Keratinocyte (primary cell): ENCODE results near the gene ADAT3. TPM values are rescaled to one million over a fixed set of nuclear protein-coding genes. Genes with fewer than 3 reads are reported as not detected.

ENCODE experiments used
- DNase-seq: peaks from one replicate; pipeline ENCODE4 v3.0.0-alpha.2; 2011; ENCODE audit warnings: low read depth, missing footprints, low spot score
- FAIRE-seq: peaks from 2 replicates; lab custom pipeline; 2011; peaks lifted over from hg19 to GRCh38; lab: Jason Lieb, UNC
- H2AFZ ChIP-seq: 2 replicates; pipeline ENCODE4 v1.6.0; 2012; ENCODE audit warnings: low read length, control low read depth, inconsistent platforms; ENCODE audit not compliant: control insufficient read depth
- H3K27ac ChIP-seq: 2 replicates; pipeline ENCODE4 v1.5.1; 2011; ENCODE audit warnings: low read length; ENCODE audit not compliant: control insufficient read depth, insufficient read depth
- H3K27me3 ChIP-seq: 3 replicates; pipeline ENCODE4 v1.6.0; 2011; ENCODE audit warnings: low read length; ENCODE audit not compliant: control insufficient read depth, insufficient read depth; ENCODE audit errors: extremely low read depth
- H3K36me3 ChIP-seq, 2 experiments: 2 replicates in 1 of 2; 3 replicates in 1 of 2; pipeline ENCODE4 v1.5.1; 2011; ENCODE audit warnings: low read length in 2 of 2, mild to moderate bottlenecking in 1 of 2; ENCODE audit not compliant: control insufficient read depth in 2 of 2, insufficient read depth in 2 of 2; ENCODE audit errors: extremely low read depth in 1 of 2
- H3K4me1 ChIP-seq: 3 replicates; pipeline ENCODE4 v1.5.1; 2011; ENCODE audit warnings: low read length; ENCODE audit not compliant: control insufficient read depth, insufficient read depth; ENCODE audit errors: extremely low read depth
- H3K4me2 ChIP-seq: 3 replicates; pipeline ENCODE4 v1.6.0; 2011; ENCODE audit warnings: low read depth, low read length; ENCODE audit not compliant: control insufficient read depth, insufficient read depth; ENCODE audit errors: extremely low read depth
- H3K4me3 ChIP-seq, 3 experiments: fragments of 200-600 bp in 1 of 3; sonication (generic) in 1 of 3; 2 replicates in 2 of 3; 3 replicates in 1 of 3; pipeline ENCODE4 v1.5.1; 2011 to 2016; ENCODE audit warnings: low read length in 3 of 3, mild to moderate bottlenecking in 3 of 3, control low read depth in 2 of 3, inconsistent platforms in 1 of 3, low read depth in 1 of 3, mixed read lengths in 1 of 3, mixed run types in 1 of 3, moderate library complexity in 1 of 3; ENCODE audit not compliant: control insufficient read depth in 2 of 3, insufficient read depth in 2 of 3; ENCODE audit errors: extremely low read depth in 1 of 3
- H3K79me2 ChIP-seq: 2 replicates; pipeline ENCODE4 v1.6.0; 2012; ENCODE audit warnings: low read length; ENCODE audit not compliant: control insufficient read depth, insufficient read depth
- H3K9ac ChIP-seq: 3 replicates; pipeline ENCODE4 v1.6.0; 2011; ENCODE audit warnings: low read length; ENCODE audit not compliant: control insufficient read depth, insufficient read depth; ENCODE audit errors: extremely low read depth
- H3K9me1 ChIP-seq: 3 replicates; pipeline ENCODE4 v1.6.0; 2011; ENCODE audit warnings: low read length; ENCODE audit not compliant: control insufficient read depth, insufficient read depth; ENCODE audit errors: extremely low read depth
- H3K9me3 ChIP-seq: 2 replicates; pipeline ENCODE4 v1.5.1; 2012; ENCODE audit warnings: low read depth, low read length; ENCODE audit not compliant: control insufficient read depth
- H4K20me1 ChIP-seq: 3 replicates; pipeline ENCODE4 v1.6.0; 2011; ENCODE audit warnings: low read length; ENCODE audit not compliant: control insufficient read depth, insufficient read depth; ENCODE audit errors: extremely low read depth
- EZH2 ChIP-seq: IDR thresholded peaks from one replicate; pipeline ENCODE4 v1.6.1; 2012; ENCODE audit warnings: inconsistent platforms, mild to moderate bottlenecking, low read length, moderate library complexity
- dilution Hi-C: fragments of 300-500 bp; cut with MboI; formaldehyde crosslinking; loops from one replicate; pipeline ENCODE4 v1.7.0; 2020; ENCODE audit warnings: low sequenced_read_pairs; ENCODE audit not compliant: extremely low pct_ligation_motif_present
- polyA plus RNA-seq, 5 experiments: library from polyadenylated mRNA; depleted of rRNA in 3 of 5; stranded (reverse) in 3 of 5; stranded (forward) in 1 of 5; unstranded in 1 of 5; fragments of >200 nt; gene quantifications; 1 replicate in 1 of 5; 2 replicates in 3 of 5; 3 replicates in 1 of 5; pipeline versions ENCODE4 v1.2.1 to v1.2.3, GENCODE V29; 2011 to 2012; ENCODE audit warnings: missing spikeins in 2 of 5, low read depth in 1 of 5, low replicate concordance in 1 of 5
- TF ChIP-seq, protein P1 (sequence below), 3 experiments: IDR thresholded peaks in 1 of 3; conservative IDR thresholded peaks in 1 of 3; optimal IDR thresholded peaks in 1 of 3; 2 replicates in 2 of 3; 3 replicates in 1 of 3; pipeline versions ENCODE3 to v1.5.1; 2011; ENCODE audit warnings: low read length in 3 of 3, mild to moderate bottlenecking in 3 of 3, moderate library complexity in 2 of 3, control low read depth in 1 of 3, inconsistent platforms in 1 of 3; ENCODE audit not compliant: insufficient read depth in 2 of 3; ENCODE audit errors: extremely low read depth in 1 of 3

ADAT3 gene
- polyA plus RNA-seq, 1 donor (not counting 4 experiments of a cell fraction or from before 2014, with no cell fraction given): 0.55 TPM

DNA sequence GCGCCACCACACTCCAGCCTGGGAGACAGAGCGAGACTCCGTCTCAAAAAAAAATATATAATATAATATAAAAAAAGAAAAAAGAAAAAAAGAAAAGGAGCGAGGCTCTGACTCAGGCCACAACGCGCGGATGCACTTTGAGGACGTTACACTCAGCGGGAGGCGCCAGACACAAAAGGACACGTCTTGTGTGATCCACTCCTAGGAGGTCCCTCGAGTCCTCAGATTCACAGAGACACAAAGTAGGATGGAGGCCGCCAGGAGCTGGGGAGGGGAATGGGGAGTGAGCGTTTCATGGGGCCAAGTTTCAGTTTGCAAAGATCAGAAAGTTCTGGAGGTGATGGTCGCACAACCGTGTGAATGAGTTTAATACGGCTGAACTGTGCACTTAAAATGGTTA is 11.4 kb upstream of the ADAT3 start:
- Histone ChIP-seq H3K4me3 (no peak overlapping the region), H3K9me1 (no peaks in the 10 kb centered on the region), H3K36me3 (no peaks in the 10 kb centered on the region), H3K4me1 (peaks cover 6% of the 10 kb centered on the region), H3K9me3 (no peaks in the 10 kb centered on the region), H4K20me1 (no peaks in the 10 kb centered on the region), H3K27ac (no peak overlapping the region), H3K9ac (no peak overlapping the region), H3K4me2 (no peak overlapping the region), H2AFZ (no peak overlapping the region), H3K79me2 (no peaks in the 10 kb centered on the region), H3K27me3 (no peaks in the 10 kb centered on the region)
- dilution Hi-C loops: no loop called here
- FAIRE-seq (no peak), DNase-seq (no peak)
- TF ChIP-seq, protein P1, sequence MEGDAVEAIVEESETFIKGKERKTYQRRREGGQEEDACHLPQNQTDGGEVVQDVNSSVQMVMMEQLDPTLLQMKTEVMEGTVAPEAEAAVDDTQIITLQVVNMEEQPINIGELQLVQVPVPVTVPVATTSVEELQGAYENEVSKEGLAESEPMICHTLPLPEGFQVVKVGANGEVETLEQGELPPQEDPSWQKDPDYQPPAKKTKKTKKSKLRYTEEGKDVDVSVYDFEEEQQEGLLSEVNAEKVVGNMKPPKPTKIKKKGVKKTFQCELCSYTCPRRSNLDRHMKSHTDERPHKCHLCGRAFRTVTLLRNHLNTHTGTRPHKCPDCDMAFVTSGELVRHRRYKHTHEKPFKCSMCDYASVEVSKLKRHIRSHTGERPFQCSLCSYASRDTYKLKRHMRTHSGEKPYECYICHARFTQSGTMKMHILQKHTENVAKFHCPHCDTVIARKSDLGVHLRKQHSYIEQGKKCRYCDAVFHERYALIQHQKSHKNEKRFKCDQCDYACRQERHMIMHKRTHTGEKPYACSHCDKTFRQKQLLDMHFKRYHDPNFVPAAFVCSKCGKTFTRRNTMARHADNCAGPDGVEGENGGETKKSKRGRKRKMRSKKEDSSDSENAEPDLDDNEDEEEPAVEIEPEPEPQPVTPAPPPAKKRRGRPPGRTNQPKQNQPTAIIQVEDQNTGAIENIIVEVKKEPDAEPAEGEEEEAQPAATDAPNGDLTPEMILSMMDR (optimal IDR thresholded peaks at IDR 0.05 in 1 of 3, IDR thresholded peaks at IDR 0.05 in 1 of 3, conservative IDR thresholded peaks at IDR 0.05 in 1 of 3; ENCODE audit: extremely low read depth in 1 of 3, insufficient read depth in 2 of 3, low read length in 3 of 3): no peak
- TF ChIP-seq EZH2: no peak

DNA sequence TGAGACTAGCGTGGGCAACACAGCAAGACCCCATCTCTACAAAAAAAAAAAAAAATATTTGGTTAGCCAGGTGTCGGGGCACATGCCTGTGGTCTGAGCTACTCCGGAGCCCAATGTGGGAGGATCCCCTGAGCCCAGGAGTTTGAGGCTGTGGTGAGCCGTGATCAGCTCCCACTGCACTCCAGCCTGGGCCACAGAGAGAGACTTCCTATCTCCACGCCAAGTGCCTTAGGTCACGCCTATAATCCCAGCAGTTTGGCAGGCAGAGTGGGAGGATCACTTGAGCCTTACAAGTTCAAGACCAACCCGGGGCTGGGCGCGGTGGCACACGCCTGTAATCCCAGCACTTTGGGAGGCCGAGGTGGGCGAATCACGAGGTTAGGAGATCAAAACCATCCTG is 8.7 kb upstream of the ADAT3 start:
- no peaks in the 10 kb centered on the region for H3K36me3 ChIP-seq
- TF ChIP-seq, protein P1 (optimal IDR thresholded peaks at IDR 0.05 in 1 of 3, IDR thresholded peaks at IDR 0.05 in 1 of 3, conservative IDR thresholded peaks at IDR 0.05 in 1 of 3; ENCODE audit: extremely low read depth in 1 of 3, insufficient read depth in 2 of 3, low read length in 3 of 3): no peak
- no peak for TF ChIP-seq EZH2
- H3K79me2 ChIP-seq: no peaks in the 10 kb centered on the region
- DNase-seq (no peak), FAIRE-seq (no peak)
- no peaks in the 10 kb centered on the region for H4K20me1 ChIP-seq
- no peak overlapping the region for H3K4me3 ChIP-seq
- H3K4me2 ChIP-seq: no peak overlapping the region
- no peak overlapping the region for H2AFZ ChIP-seq
- no peak overlapping the region for H3K27ac ChIP-seq
- no peaks in the 10 kb centered on the region for H3K9me3 ChIP-seq
- peaks cover 6% of the 10 kb centered on the region for H3K4me1 ChIP-seq
- dilution Hi-C loops: no loop called here
- H3K27me3 ChIP-seq: no peaks in the 10 kb centered on the region
- H3K9ac ChIP-seq: no peak overlapping the region
- H3K9me1 ChIP-seq: no peaks in the 10 kb centered on the region
